HTERT RPE-1 (cell line): ENCODE measurements around the gene RPS27L.

ENCODE experiments used
- in situ Hi-C: fragments of 300-500 bp; cut with MboI; formaldehyde crosslinking; loops from 4 replicates; pipeline ENCODE4 v1.14.3; 2020; ENCODE audit warnings: low sequenced_read_pairs

Gene RPS27L

DNA sequence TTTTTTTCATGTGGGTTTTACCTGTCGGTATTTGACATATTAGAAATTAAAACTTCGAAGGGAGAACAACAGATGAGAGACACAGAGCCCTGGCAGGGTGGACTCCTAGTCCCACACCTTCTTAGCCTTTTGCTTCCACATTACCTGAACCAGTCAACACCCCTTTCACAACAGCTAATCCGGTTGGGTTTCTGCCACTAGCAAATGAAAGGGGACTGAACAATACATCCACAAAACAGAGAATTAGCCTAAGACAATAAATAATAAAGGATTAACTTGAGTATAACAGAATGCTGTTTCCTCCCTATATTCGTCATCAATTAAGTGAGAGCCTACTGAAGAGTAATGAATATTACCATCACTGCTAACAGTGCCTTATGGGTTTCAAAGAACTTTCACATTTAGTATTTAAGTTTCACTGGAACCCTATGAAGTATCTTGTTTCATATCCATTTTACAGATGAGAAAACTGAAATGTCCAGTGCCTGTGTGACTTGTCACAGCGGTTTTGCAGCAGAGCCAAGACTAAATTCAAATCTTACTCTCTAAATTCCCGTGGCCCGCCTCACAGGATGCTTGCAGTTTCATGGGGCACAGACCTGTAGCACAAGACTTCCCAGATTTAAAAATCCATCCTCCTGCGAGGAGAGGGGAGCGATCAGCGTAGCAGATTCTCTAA is 31.1 kb upstream of the RPS27L start:
- in situ Hi-C loops = no loop called here

DNA sequence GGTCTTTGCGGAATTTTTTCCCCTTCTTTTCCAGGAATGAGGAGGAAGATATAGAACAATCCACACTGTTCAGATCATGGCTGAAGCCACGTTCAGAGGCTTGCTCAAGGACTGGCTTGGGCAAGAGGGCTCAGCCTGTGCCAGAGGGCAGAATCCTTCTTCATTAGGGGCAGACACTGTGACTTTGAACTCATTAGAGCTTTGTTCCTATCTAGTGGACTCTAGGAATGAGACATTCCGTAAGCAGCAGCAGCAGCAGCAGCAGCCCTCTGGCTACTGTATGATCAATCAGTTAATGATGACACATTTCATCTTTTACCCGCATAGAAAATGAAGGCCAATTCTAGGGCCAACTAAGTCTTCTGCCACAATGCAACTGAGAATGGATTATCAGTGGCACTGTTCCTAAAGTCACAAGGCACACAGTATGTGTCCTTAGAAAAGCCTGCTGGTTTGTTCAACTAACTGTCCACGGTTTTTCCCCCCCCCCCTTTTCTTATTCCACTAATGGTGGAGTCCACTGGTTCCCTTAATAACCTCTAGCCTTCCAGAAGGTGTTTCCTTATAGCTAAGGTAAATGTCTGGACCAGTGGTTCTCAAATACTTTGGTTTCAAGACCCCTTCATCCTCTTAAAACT is 30.4 kb upstream of the RPS27L start:
- in situ Hi-C loops = no loop called here

DNA sequence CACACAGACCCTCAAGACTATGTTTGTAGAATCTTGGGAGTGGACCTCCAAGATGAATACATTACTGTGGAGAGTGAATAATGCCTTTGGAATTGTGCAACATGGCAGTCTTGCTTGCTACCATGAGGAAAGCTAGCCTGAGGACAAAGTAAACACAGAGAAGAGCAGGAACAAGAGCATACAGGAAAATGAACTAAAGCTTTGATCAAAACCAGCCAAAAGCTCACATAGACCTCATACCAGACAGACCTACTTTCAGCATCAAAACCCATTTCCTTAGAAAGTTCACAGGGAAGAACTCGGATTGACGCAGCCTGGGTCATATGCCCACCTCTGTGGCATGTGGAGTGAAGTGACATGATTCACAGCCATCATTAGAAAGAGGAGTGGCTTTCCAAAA is 28.8 kb upstream of the RPS27L start:
- in situ Hi-C loops = no loop called here

DNA sequence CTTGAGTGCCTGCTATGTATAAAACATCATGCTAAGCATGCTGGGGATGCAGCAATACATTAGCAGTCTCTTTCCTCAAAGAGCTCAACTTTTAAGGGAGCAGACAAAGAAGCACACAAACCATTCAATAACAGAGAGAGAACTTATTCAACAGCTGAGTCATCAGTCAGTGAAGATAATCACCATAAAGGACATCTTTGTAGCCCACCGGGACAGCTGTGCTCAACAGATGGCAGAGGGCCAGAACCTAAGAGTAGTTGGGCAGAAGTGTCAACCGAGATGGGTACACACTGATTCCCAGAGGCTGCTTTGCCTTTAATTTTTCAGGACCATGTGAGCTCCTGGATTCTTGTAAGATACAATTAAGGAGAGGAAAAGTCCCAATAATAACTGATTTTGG is 27.9 kb upstream of the RPS27L start:
- in situ Hi-C loops = no loop called here

DNA sequence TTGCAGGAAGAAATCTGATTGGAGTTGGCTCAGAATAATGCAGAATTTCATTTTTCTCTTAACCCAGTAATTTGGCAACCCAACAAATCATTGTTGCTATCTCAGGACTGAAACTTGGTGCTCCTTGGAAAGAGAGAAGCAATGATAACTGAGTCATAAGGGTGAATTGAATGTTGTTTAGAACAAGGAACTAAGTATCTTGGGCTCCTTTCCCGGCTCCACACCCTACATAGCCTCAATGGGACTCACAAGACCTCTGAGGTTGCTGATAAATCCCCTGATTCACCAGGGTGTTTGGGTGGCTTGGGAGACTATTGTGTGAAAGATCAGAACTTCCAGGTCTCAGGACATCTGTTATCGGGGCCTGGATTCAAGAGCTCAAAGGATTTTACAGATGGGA is 24.4 kb upstream of the RPS27L start:
- in situ Hi-C loops = no loop called here

DNA sequence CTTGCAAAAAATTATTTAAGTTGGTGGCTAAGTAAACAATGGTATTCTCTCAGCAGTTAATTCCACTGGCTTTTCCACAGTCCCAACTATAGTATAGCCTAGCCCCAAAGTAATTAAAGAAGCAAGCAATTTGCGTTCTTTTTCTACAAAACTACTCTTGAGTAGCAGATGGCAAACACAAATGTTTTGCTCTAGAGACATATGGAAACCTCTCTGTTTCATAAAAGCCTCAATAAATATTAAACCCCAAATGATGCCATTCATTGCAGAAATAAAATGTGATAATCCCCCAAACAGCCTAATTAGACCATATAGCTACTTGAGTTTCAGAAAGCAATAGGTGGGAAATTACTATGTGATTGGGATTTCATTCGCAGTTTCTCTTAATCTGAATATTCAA is 23.5 kb upstream of the RPS27L start:
- in situ Hi-C loops = no loop called here

DNA sequence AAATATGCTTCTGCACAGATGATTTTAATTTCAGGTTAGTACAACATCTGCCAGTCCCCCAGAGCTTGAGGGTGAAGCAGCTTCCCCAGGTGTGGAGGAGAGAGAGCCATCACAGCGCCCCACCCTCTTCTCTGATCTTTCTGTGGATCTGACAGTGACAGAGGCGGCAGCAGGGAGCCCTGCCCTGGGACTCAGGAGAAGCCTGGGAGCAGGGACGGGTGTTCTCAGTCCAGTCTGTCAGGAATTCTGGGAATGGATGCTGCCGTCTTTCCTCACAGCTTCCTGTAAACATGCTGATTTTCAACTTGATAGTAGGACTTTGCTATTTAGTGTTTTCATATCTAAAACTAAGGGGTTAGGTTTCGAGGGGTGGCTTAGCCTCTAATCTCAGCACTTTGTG is 20.8 kb upstream of the RPS27L start:
- in situ Hi-C loops = no loop called here

DNA sequence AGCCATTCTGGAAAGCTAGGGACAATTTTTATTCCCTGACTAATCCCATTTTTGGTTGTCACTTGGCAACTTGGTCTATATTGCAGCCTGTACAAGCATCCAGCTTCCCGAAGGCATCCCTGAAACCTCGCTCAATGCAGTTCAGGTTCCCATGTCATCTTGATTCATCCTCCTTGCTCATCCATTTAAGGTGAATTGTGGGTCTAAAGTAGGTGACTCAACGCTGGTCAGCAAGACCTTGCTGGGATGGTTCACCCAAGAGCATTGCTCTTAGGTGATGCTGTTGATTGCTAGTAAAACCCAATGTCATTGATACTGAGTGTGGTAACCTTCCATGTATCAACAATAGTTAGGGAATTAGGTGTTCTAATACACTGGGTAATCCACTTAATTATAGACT is 19.0 kb upstream of the RPS27L start:
- in situ Hi-C loops = no loop called here

DNA sequence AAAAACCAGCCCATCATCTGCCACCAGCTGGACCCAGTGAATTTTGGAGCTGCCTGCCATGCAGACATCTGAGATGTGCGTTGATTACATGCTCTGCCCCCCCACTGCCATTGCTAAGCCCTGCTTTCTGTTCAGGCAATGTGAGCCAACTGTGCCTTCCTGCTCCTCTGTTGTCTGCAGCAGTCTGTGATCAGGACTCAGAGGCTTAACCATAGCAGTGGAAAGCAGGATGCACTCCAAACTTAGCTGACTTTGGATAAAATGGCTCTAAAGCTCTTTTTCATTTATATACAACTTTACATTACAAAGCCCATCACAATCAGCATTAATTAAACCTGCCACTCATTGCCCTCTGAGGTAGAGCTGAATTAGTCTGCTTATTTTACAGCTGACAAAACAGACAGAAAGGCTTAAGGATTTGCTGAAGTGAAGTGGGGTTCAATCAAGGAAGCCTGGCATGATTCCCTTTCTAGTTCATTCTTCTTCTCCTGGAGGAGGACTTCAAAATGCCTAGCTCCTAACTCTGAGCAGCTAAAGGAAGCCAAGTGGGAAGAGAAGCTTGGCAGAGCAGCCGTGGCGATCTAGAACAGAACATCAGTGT is 15.7 kb upstream of the RPS27L start:
- in situ Hi-C loops = no loop called here

DNA sequence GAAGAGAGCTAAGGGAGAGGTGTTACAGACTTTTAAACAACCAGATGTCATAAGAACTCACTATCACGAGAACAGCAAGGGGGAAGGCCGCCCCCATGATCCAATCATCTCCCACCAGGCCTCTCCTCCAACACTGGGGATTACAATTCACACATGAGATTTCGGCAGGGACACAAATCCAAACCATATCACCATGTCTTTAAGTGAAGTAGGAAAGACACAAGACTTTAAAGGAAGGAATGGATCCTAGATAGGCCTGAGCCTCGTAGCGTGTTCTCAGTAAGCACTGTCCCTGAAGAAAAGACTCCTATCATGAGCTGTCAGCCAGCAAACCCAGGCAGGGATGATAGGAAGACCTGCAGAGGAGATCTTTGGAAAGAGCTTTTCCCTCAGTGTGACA is 15.1 kb upstream of the RPS27L start:
- in situ Hi-C loops = no loop called here

DNA sequence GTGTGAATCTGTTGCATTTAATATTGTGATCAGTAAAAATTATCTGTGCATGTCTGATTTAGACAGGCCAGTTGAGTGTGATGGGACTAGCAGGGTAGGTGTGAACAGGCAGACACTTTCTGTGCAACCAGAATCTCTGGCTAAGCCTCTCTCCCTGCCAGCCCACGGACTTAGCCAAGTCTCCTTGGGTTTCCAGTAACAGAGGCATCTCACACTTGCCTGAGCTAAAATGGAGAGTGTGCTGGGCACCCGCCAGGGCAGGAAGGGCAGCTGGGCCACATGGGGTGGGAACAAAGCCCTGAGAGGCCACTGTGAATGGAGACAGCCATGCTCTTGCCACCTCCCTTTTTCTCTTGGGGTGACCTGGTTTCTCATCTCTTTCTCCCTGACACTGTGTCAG is 12.5 kb upstream of the RPS27L start:
- in situ Hi-C loops = no loop called here

DNA sequence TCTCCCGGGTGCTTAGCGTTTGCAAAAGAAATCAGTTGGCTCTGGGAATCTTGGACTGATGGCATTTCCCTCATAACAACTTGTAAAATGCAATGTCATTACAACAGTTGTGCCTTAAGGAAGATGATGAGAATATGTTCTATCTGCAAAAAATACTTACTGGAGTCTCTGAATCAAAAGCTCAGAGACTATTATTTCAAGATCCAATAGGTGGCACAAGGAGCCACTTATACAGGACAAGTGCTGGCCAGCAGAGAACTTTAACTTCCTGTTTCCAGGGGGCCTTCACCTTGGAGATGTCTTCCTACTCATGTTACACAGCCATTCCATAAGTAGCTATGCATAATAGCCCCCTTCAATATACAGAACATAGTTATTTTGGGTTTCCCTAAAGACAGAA is 8.9 kb upstream of the RPS27L start:
- in situ Hi-C loops = no loop called here

DNA sequence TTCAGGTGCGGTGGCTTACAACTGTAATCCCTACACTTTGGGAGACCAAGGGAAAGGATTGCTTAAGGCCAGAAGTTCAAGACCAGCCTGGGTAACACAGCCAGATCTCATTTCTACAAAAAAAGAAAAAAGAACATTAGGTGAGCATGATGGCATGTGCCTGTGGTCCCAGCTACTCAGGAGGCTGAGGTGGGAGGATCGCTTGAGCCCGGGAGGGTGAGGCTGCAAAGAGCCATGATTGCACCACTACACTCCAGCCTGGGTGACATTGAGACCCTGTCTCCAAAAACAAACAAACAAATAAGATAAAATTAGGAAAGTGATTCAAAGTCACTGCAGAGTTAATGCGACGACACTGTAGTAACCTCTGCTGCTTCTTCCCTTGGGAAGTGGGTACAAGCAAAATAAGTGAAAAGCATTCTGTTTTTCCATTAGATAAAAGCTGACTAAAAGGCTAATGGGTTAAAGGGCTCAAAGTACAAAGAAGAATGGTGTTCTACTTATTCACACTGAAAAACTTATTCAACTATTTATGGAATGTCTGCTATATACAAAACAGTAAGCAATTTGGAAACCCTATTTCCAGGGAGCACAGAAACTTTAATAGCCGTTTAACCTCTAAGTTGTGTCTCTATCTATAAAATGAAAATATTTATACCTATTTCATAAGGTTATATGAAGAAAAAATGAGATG is 8.0 kb upstream of the RPS27L start:
- in situ Hi-C loops = no loop called here

DNA sequence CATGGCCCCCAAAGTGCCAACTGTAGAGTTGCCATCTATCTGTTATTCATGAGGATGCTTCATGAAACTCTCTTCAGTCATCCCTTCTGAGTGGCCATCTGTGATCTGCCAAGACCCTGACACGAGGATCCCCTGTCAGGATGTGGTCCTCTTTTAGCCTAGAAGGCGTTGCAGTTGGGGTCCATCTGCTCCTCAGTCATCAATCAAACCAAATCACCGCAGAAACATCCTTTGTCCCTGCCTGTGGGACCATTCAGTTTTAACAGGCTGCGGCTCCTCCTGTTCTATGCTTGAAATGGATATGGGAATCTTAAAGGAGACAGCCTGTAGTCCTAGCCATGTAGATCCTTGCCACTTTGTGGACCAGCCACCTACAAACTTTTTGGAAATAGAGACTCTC is 5.9 kb upstream of the RPS27L start:
- in situ Hi-C loops = no loop called here

DNA sequence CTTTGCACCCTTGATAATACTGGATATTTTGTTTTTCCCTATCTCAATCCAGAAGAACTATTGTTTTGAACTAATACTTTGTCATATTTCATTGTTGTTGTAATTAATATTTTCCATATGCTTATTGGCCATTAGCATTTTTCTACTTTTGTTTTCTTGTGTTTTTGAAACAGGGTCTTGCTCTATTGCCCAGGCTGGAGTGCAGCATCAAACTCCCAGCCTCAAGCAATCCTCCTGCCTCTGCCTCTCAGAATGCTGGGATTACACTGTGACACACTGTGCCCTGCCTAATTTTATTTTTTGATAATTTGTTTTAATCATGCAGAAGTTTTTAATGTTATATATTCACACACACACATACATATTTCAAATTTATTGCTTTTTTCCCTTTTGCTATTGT is 3.4 kb upstream of the RPS27L start:
- in situ Hi-C loops = no loop called here

DNA sequence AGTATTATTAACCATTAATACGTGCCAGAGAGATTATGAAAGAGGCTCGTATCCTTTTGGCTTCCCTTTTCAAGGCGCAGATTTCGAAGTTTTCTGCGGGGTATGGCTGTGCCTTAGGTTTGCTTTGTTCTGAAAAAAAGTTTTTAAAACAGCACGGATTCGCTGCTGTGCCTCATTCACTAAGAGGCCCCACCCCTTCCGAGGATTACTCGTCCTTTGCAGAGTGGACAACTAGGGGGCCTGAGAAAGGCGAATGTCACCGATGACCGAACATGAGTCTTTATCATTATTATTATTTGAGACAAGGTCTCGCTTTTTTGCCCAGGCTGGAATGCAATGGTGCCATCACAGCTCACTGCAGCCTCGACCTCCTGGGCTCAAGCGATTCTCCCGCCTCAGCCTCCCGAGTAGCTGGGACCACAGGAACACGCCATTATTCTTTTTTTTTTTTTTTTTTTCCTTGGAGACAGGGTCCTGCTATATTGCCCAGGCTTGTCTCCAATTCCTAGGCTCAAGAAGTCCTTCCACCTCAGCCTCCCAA is 684 bp upstream of the RPS27L start:
- in situ Hi-C loops = no loop called here

DNA sequence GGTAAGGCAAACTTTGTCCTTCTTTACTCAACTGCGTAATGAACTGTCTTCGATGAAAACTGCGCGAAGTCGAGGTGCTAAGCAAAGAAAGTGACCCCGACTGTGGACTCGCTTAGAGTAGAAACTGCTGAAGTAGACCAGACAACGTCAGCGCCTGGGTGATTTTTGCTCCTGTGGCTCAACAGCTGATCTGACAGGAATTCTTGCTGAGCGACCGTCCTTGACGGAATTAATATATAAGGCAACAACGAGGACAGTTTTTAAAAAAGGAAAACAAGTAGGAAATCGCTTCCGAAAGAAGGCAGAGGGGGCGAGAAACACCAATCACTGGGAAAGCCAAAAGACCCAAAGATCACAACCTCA is 541 bp downstream of the RPS27L start:
- in situ Hi-C loops = no loop called here

DNA sequence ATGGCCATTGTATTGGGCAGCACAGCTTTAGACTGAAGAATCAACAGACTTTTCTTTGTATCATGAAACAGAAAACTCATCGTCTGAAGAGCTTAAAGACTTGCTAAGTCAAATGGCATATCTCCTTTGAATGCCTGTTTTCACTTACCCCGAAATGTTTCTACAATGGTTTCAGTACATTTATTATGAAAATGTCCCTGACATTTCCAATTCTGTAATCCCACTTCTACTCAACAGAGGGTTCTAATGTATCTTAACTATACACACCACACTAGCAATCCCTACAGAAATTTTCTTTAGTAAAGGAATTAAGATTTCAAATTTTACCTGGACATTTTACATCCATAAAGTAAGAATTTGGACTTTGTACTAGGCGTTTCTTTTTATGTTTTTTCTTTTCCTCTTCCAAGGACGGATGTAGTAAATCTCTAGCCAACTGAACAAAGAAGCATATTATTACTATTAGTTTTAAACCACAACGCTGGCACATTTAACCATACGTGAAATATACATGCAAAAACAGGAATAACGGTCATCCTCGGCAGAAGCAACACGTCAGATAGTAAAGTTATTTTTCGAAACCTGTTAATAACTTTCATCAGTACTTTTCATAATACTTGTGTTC is 1.1 kb downstream of the RPS27L start:
- in situ Hi-C loops = no loop called here

DNA sequence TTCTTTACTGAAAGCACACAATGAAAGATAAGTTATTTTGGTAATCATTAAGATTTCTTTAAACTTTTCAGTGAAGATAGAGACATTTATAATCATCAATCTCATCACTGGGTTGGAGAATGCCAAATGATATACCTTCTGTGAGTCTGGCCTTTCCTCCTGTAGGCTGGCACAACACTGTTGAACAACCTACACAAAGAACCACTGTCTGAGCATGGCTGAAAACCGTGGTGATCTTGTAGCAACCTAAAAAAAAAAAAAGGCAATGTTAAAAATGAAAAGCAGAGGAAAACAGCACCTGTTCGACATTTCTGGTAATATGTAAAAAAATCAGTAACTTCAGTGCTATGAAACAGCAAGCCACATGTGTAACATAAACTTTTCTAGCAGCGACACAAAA is 1.8 kb downstream of the RPS27L start:
- in situ Hi-C loops = no loop called here

DNA sequence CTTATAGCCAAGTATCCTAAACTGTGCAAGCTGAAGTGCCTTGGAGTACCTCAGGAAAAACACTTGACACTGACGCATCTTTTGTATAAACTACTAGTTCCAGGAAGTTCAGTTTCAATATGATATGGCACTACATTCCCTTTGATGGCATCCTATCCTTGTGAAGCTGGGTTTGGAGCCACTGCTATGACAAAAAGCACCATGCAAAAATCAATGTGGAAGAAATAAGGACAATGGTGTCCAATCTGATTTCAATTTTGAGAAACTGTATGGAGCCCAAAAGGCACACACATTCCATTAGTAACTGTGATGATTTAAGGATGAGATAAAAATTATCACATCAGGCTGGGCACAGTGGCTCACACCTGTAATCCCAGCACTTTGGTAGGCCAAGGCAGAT is 5.6 kb downstream of the RPS27L start:
- in situ Hi-C loops = no loop called here

DNA sequence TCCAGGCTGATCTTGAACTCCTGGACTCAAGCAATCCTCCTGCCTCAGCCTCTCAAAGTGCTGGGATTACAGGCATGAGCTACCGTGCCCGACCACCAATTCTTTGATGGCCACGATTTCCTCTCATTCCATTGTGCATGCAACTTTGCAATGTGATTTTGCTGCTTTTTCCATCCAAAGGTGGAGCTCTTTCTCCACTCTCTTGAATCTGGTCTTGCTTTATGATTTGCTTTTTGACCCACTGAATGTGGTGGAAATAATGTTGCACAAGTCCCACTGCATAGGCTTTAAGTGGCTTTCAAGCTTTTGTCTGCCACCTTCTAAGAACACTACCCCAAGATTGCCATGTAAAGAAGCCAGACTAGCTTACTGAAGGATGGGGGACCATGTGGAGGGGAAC is 10.6 kb downstream of the RPS27L start:
- in situ Hi-C loops = no loop called here
